H9 (cell line): ENCODE measurements around the gene PHACTR4. TPM values are rescaled to one million over a fixed set of nuclear protein-coding genes. Genes with fewer than 3 reads are reported as not detected.

Experiments
- DNase-seq: peaks from one replicate; pipeline ENCODE4 v3.0.0-alpha.2; 2017
- H2AFZ ChIP-seq: one replicate; pipeline ENCODE4 v1.6.1; 2013; ENCODE audit warnings: mild to moderate bottlenecking, low read length, control low read depth, moderate library complexity
- H2AK5ac ChIP-seq: 2 replicates; pipeline ENCODE4 v1.6.1; 2013; ENCODE audit warnings: low read length, control low read depth, mixed read lengths; ENCODE audit not compliant: insufficient read length
- H2BK120ac ChIP-seq: one replicate; pipeline ENCODE4 v1.6.1; 2013; ENCODE audit warnings: low read depth, mild to moderate bottlenecking, low read length, control low read depth, inconsistent platforms; ENCODE audit not compliant: poor library complexity, severe bottlenecking
- H2BK12ac ChIP-seq: 2 replicates; pipeline ENCODE4 v1.6.1; 2013; ENCODE audit warnings: low read length, control low read depth, mixed read lengths, low read depth; ENCODE audit not compliant: insufficient read length
- H2BK15ac ChIP-seq: 2 replicates; pipeline ENCODE4 v1.6.1; 2013; ENCODE audit warnings: low read depth, low read length, control low read depth
- H2BK20ac ChIP-seq: one replicate; pipeline ENCODE4 v1.6.1; 2013; ENCODE audit warnings: low read depth, mild to moderate bottlenecking, low read length, control low read depth, inconsistent platforms; ENCODE audit not compliant: poor library complexity, severe bottlenecking
- H2BK5ac ChIP-seq: 2 replicates; pipeline ENCODE4 v1.6.1; 2013; ENCODE audit warnings: low read length, control low read depth, mixed read lengths; ENCODE audit not compliant: insufficient read length
- H3K14ac ChIP-seq: 2 replicates; pipeline ENCODE4 v1.6.1; 2013; ENCODE audit warnings: low read length, control low read depth; ENCODE audit not compliant: insufficient read depth
- H3K18ac ChIP-seq: 2 replicates; pipeline ENCODE4 v1.6.1; 2013; ENCODE audit warnings: low read depth, mild to moderate bottlenecking, mixed read lengths, low read length, control low read depth; ENCODE audit not compliant: insufficient read length
- H3K23ac ChIP-seq: 2 replicates; pipeline ENCODE4 v1.6.1; 2013; ENCODE audit warnings: low read length, control low read depth, mixed read lengths, low read depth; ENCODE audit not compliant: insufficient read length
- H3K23me2 ChIP-seq: 2 replicates; pipeline ENCODE4 v1.6.1; 2013; ENCODE audit warnings: low read depth, mild to moderate bottlenecking, mixed read lengths, low read length, control low read depth; ENCODE audit not compliant: insufficient read length, poor library complexity, severe bottlenecking
- H3K27ac ChIP-seq: 2 replicates; pipeline ENCODE4 v1.5.1; 2013; ENCODE audit warnings: low read length, control low read depth, mixed read lengths, low read depth; ENCODE audit not compliant: insufficient read length
- H3K27me3 ChIP-seq: 2 replicates; pipeline ENCODE4 v1.6.1; 2013; ENCODE audit warnings: low read length, control low read depth, inconsistent platforms; ENCODE audit not compliant: insufficient read depth
- H3K4ac ChIP-seq: 2 replicates; pipeline ENCODE4 v1.6.1; 2013; ENCODE audit warnings: low read depth, mild to moderate bottlenecking, control low read depth, inconsistent platforms, low read length, moderate library complexity
- H3K4me1 ChIP-seq: 2 replicates; pipeline ENCODE4 v1.6.1; 2013; ENCODE audit warnings: low read length, control low read depth, inconsistent platforms; ENCODE audit not compliant: insufficient read depth
- H3K4me2 ChIP-seq: 2 replicates; pipeline ENCODE4 v1.6.1; 2013; ENCODE audit warnings: low read length, control low read depth, mixed read lengths; ENCODE audit not compliant: insufficient read length, insufficient read depth
- H3K56ac ChIP-seq: 2 replicates; pipeline ENCODE4 v1.6.1; 2013; ENCODE audit warnings: low read depth, mild to moderate bottlenecking, mixed read lengths, low read length, control low read depth; ENCODE audit not compliant: insufficient read length
- H3K79me1 ChIP-seq: 2 replicates; pipeline ENCODE4 v1.6.1; 2013; ENCODE audit warnings: low read depth, mild to moderate bottlenecking, moderate library complexity, low read length, control low read depth, inconsistent platforms; ENCODE audit not compliant: insufficient read depth, poor library complexity, severe bottlenecking
- H3K79me2 ChIP-seq: 2 replicates; pipeline ENCODE4 v1.6.1; 2013; ENCODE audit warnings: low read length, control low read depth, inconsistent platforms; ENCODE audit not compliant: insufficient read depth
- H3K9ac ChIP-seq: 2 replicates; pipeline ENCODE4 v1.6.1; 2013; ENCODE audit warnings: low read length, control low read depth, mixed read lengths; ENCODE audit not compliant: insufficient read length; ENCODE audit errors: extremely low read depth
- H3K9me3 ChIP-seq: one replicate; pipeline ENCODE4 v1.6.1; 2013; ENCODE audit warnings: low read depth, low read length, inconsistent platforms; ENCODE audit not compliant: control insufficient read depth
- H3T11ph ChIP-seq: one replicate; pipeline ENCODE4 v1.6.1; 2013; ENCODE audit warnings: mild to moderate bottlenecking, low read length, control low read depth, inconsistent platforms
- H4K20me1 ChIP-seq: one replicate; pipeline ENCODE4 v1.6.1; 2013; ENCODE audit not compliant: control insufficient read depth, insufficient read length, insufficient read depth
- H4K5ac ChIP-seq: 2 replicates; pipeline ENCODE4 v1.6.1; 2013; ENCODE audit warnings: low read depth, mild to moderate bottlenecking, mixed read lengths, low read length, control low read depth; ENCODE audit not compliant: insufficient read length
- H4K8ac ChIP-seq: replicated peaks from 2 replicates; pipeline ENCODE4 v1.6.1; 2013; ENCODE audit warnings: low read length, control low read depth, mixed read lengths, low read depth; ENCODE audit not compliant: insufficient read length
- H4K91ac ChIP-seq: 2 replicates; pipeline ENCODE4 v1.6.1; 2013; ENCODE audit warnings: low read depth, mild to moderate bottlenecking, moderate library complexity, mixed read lengths, low read length, control low read depth; ENCODE audit not compliant: insufficient read length
- H3K27ac Mint-ChIP-seq, 3 experiments: 2 replicates in 2 of 3; 3 replicates in 1 of 3; pipeline ENCODE4 v1.8.0; 2020 to 2021; ENCODE audit warnings: mixed read lengths in 3 of 3, mild to moderate bottlenecking in 1 of 3, moderate library complexity in 1 of 3
- H3K27me3 Mint-ChIP-seq: 2 replicates; pipeline ENCODE4 v1.8.0; 2021; ENCODE audit warnings: low read depth, mild to moderate bottlenecking, moderate library complexity, mixed read lengths
- H3K36me3 Mint-ChIP-seq, 3 experiments: 2 replicates in 2 of 3; 3 replicates in 1 of 3; pipeline ENCODE4 v1.8.0; 2020 to 2021; ENCODE audit warnings: low read depth in 3 of 3, mixed read lengths in 3 of 3; ENCODE audit not compliant: insufficient read depth in 1 of 3
- H3K4me1 Mint-ChIP-seq, 2 experiments: 2 replicates each; pipeline ENCODE4 v1.8.0; 2020; ENCODE audit warnings: mixed read lengths in 2 of 2
- H3K4me3 Mint-ChIP-seq, 2 experiments: 2 replicates in 1 of 2; 3 replicates in 1 of 2; pipeline ENCODE4 v1.8.0; 2020 to 2021; ENCODE audit warnings: mild to moderate bottlenecking in 2 of 2, mixed read lengths in 2 of 2, moderate library complexity in 1 of 2
- H3K9me3 Mint-ChIP-seq, 2 experiments: 2 replicates in 1 of 2; 3 replicates in 1 of 2; pipeline ENCODE4 v1.8.0; 2020; ENCODE audit warnings: mild to moderate bottlenecking in 2 of 2, mixed read lengths in 2 of 2, moderate library complexity in 1 of 2
- CTCF ChIP-seq: fragments of 200-600 bp; sonication (generic); conservative IDR thresholded peaks from 3 replicates; pipeline ENCODE4 v1.8.0; 2021; ENCODE audit warnings: antibody characterized with exemption, mild to moderate bottlenecking
- WGBS: extraction: QIAGEN DNeasy Blood & Tissue Kit; methylation state at CpG from one replicate; pipeline ENCODE4 v1.1.7; 2013; ENCODE audit warnings: missing lambda C conversion rate, low lambda C conversion rate, mixed read lengths; ENCODE audit not compliant: insufficient read length; ENCODE audit errors: extremely low coverage; 5-methylcytosine and 5-hydroxymethylcytosine counted together
- total RNA-seq: library from RNA; stranded (reverse); gene quantifications from 2 replicates; pipeline ENCODE4 v1.2.1, GENCODE V29; 2021

The PHACTR4 gene
- total RNA-seq, 1 experiment from 2014 or later: 54.0 TPM

- H4K91ac ChIP-seq: no peak overlapping the region
- no peaks in the 10 kb centered on the region for H4K20me1 ChIP-seq
- no peak overlapping the region for H3K4me3 Mint-ChIP-seq
- H3K56ac ChIP-seq: no peak overlapping the region
- H3K9me3 Mint-ChIP-seq: no peaks in the 10 kb centered on the region
- H3K4ac ChIP-seq: no peak overlapping the region
- no peak overlapping the region for H4K5ac ChIP-seq
- WGBS: no CpG with 5 or more reads among the region's 3 CpGs
- no peaks in the 10 kb centered on the region for H3K9me3 ChIP-seq
- H3K9ac ChIP-seq: no peak overlapping the region
- peaks cover 14 to 55% (median 45%) of the 10 kb centered on the region in 3 experiments for H3K36me3 Mint-ChIP-seq
- no peaks in the 10 kb centered on the region for H3K27me3 ChIP-seq
- no peaks in the 10 kb centered on the region for H3K79me1 ChIP-seq
- H3K4me1 ChIP-seq: no peaks in the 10 kb centered on the region
- H2BK12ac ChIP-seq: no peak overlapping the region
- H2AFZ ChIP-seq: no peak overlapping the region
- no peak overlapping the region for H3K27ac Mint-ChIP-seq
- H3K14ac ChIP-seq: no peak overlapping the region; the same call in 1 of the 2 replicates
- no peak overlapping the region for H2BK15ac ChIP-seq
- H3K18ac ChIP-seq: no peak overlapping the region
- H3K23ac ChIP-seq: no peak overlapping the region
- H4K8ac ChIP-seq: no peak overlapping the region
- no peak overlapping the region for H3K27ac ChIP-seq
- no peak for TF ChIP-seq CTCF
- H2BK20ac ChIP-seq: no peak overlapping the region
- DNase-seq: no peak
- H3K79me2 ChIP-seq: no peaks in the 10 kb centered on the region
- no peak overlapping the region for H2AK5ac ChIP-seq
- no peaks in the 10 kb centered on the region for H3K27me3 Mint-ChIP-seq
- no peak overlapping the region for H3T11ph ChIP-seq
- no peak overlapping the region for H2BK120ac ChIP-seq
- H3K4me1 Mint-ChIP-seq: no peaks in the 10 kb centered on the region
- H2BK5ac ChIP-seq: no peak overlapping the region
- no peaks in the 10 kb centered on the region for H3K23me2 ChIP-seq
- no peak overlapping the region for H3K4me2 ChIP-seq
Observed at GRCh38 chr1:28466226-28466778, 96.8 kb downstream of the PHACTR4 start.
